AG04449 (cell line): ENCODE measurements around the gene LAMA3.

Experiments used
- CTCF ChIA-PET: fragments of 350-600 bp; formaldehyde crosslinking; extraction: SDS; loops from one replicate; lab custom pipeline; 2021; ENCODE audit warnings: antibody characterized with exemption; lab: Yijun Ruan, JAX
- POLR2A ChIA-PET: fragments of 400-600, 350-600 bp; formaldehyde crosslinking; extraction: SDS; loops from one replicate; lab custom pipeline; 2020; ENCODE audit warnings: antibody characterized with exemption, inconsistent platforms; lab: Yijun Ruan, JAX
- DNase-seq: peaks from one replicate; pipeline ENCODE4 v3.0.0-alpha.2; 2010; ENCODE audit warnings: low read depth, low spot score
- H3K4me3 ChIP-seq: 2 replicates; pipeline ENCODE4 v1.5.1; 2011; ENCODE audit warnings: low read depth, mild to moderate bottlenecking, control low read depth, low read length
- CTCF ChIP-seq: IDR thresholded peaks from one replicate; pipeline ENCODE4 v1.5.1; 2011; ENCODE audit warnings: mild to moderate bottlenecking, moderate library complexity, low read length, control low read depth, inconsistent platforms; ENCODE audit not compliant: insufficient read depth; ENCODE audit errors: missing control alignments

LAMA3 gene

GRCh38 chr18:23859466-23860336, 170.4 kb downstream of the LAMA3 start:
- POLR2A ChIA-PET, result no interaction called here
- H3K4me3 ChIP-seq, result no peak overlapping the region
- CTCF ChIA-PET, result interaction anchor here (1.0 to 1.3 kb wide), 3 partner anchors 9 to 59 kb away, joined by 3 to 5 read pairs (median 4); no protein-coding TSS in a partner anchor
- no peak for TF ChIP-seq CTCF
- no peak for DNase-seq

- DNase-seq, result no peak
- no peak overlapping the region for H3K4me3 ChIP-seq
- ChIA-PET CTCF (interaction anchor here (1.2 to 2.0 kb wide), 3 partner anchors 23 to 258 kb away, joined by 3 to 20 read pairs (median 6); no protein-coding TSS in a partner anchor), POLR2A (no interaction called here)
- no peak for TF ChIP-seq CTCF
These were observed 172.1 kb downstream of the LAMA3 start for GRCh38 chr18:23861326-23861725.

GRCh38 chr18:23861805-23862470, 172.7 kb downstream of the LAMA3 start:
- ChIA-PET CTCF (interaction anchor here (0.8 to 2.0 kb wide), 4 partner anchors 23 to 257 kb away, joined by 3 to 20 read pairs (median 4); no protein-coding TSS in a partner anchor), POLR2A (no interaction called here)
- no peak overlapping the region for H3K4me3 ChIP-seq
- no peak for TF ChIP-seq CTCF
- DNase-seq, result peak; percentile 88

GRCh38 chr18:23864624-23865023, 175.4 kb downstream of the LAMA3 start:
- DNase-seq, result no peak
- CTCF ChIA-PET, result interaction anchor here (2.2 kb wide), 1 partner anchor 54 kb away, joined by 6 read pairs; no protein-coding TSS in a partner anchor
- TF ChIP-seq CTCF, result no peak
- POLR2A ChIA-PET, result no interaction called here
- H3K4me3 ChIP-seq, result no peak overlapping the region

GRCh38 chr18:23867006-23867405, 177.8 kb downstream of the LAMA3 start:
- CTCF ChIA-PET, result interaction anchor here (1.1 kb wide), 1 partner anchor 52 kb away, joined by 4 read pairs; no protein-coding TSS in a partner anchor
- no peak for TF ChIP-seq CTCF
- POLR2A ChIA-PET, result no interaction called here

More at GRCh38 chr18:23867006-23867405, 177.8 kb downstream of the LAMA3 start:
- no peak overlapping the region for H3K4me3 ChIP-seq
- no peak for DNase-seq
